ENCODE measurements around the gene PCNX3. TPM values are rescaled to one million over a fixed set of nuclear protein-coding genes. Genes with fewer than 3 reads are reported as not detected.

PCNX3 gene
- total RNA-seq, 4 donors from 2014 or later, result 24.1 to 44.1 (median 34.4) TPM

GRCh38 chr11:65595131-65595530 is 20.4 kb upstream of the PCNX3 start:
- DNase-seq (ENCODE audit: low spot score in 2 of 2), result no peak
- H3K4me3 ChIP-seq (ENCODE audit: low read depth, poor library complexity, severe bottlenecking), result no peak overlapping the region
- TF ChIP-seq POLR2A (IDR thresholded peaks at IDR 0.05) (no peak), CTCF (IDR thresholded peaks at IDR 0.05) (no peak)
- intact Hi-C loops (cut with DNase I; ENCODE audit: low total_unique reads), result no loop called here
- WGBS, 2 donors, result 44 to 48% methylated on average over 3 of the region's 3 CpGs

GRCh38 chr11:65595543-65596281 is 19.9 kb upstream of the PCNX3 start, which contains the start of gene KCNK7:
TSS of gene KCNK7 (minus strand) at chr11:65595800. CDS start at chr11:65595772, 28 bp downstream.
- whole genome bisulfite sequencing, 2 donors, result 42% methylated on average over 12 of the region's 12 CpGs
- no peak within 1 kb of the TSS for H3K4me3 ChIP-seq (ENCODE audit: low read depth, poor library complexity, severe bottlenecking)
- intact Hi-C loops (cut with DNase I; ENCODE audit: low total_unique reads), result no loop called here
- no peak for DNase-seq (ENCODE audit: low spot score in 2 of 2)
- no peak for TF ChIP-seq CTCF (IDR thresholded peaks at IDR 0.05)
- no peak for TF ChIP-seq POLR2A (IDR thresholded peaks at IDR 0.05)

GRCh38 chr11:65596520-65596919 is 19.1 kb upstream of the PCNX3 start:
- H3K4me3 ChIP-seq (ENCODE audit: low read depth, poor library complexity, severe bottlenecking), result no peak overlapping the region
- WGBS, 2 donors, result 74 to 82% methylated on average over 6 of the region's 6 CpGs
- no peak for DNase-seq (ENCODE audit: low spot score in 2 of 2)
- TF ChIP-seq POLR2A (IDR thresholded peaks at IDR 0.05), result no peak
- no peak for TF ChIP-seq CTCF (IDR thresholded peaks at IDR 0.05)
- intact Hi-C loops (cut with DNase I; ENCODE audit: low total_unique reads), result no loop called here

- no peak for DNase-seq (ENCODE audit: low spot score in 2 of 2)
- WGBS, 2 donors, result 88 to 91% methylated on average over 11 to 16 of the region's 16 CpGs
- no peak overlapping the region for H3K4me3 ChIP-seq (ENCODE audit: low read depth, poor library complexity, severe bottlenecking)
- intact Hi-C loops (cut with DNase I; ENCODE audit: low total_unique reads), result no loop called here
- TF ChIP-seq CTCF (IDR thresholded peaks at IDR 0.05), result no peak
- TF ChIP-seq POLR2A (IDR thresholded peaks at IDR 0.05), result no peak
Measured at GRCh38 chr11:65598258-65598699, 17.3 kb upstream of the PCNX3 start.

GRCh38 chr11:65599216-65599954 is 16.2 kb upstream of the PCNX3 start:
- 87 to 90% methylated on average over 34 to 41 of the region's 49 CpGs for WGBS, 2 donors
- intact Hi-C loops (cut with DNase I; ENCODE audit: low total_unique reads), result no loop called here
- H3K4me3 ChIP-seq (ENCODE audit: low read depth, poor library complexity, severe bottlenecking), result no peak overlapping the region
- TF ChIP-seq CTCF (IDR thresholded peaks at IDR 0.05) (no peak), POLR2A (IDR thresholded peaks at IDR 0.05) (no peak)
- no peak for DNase-seq (ENCODE audit: low spot score in 2 of 2)
